Measurements from ENCODE around the gene CCNF. TPM values are rescaled to one million over a fixed set of nuclear protein-coding genes. Genes with fewer than 3 reads are reported as not detected.
"Not testable (repeated sequence)": the region's sequence is repeated elsewhere in the genome, so short reads cannot be mapped to it uniquely, and the experiment has no call there.

CCNF gene
- total and polyA plus RNA-seq, 2 experiments from 2014 or later: 9.2 to 44.0 TPM

DNA sequence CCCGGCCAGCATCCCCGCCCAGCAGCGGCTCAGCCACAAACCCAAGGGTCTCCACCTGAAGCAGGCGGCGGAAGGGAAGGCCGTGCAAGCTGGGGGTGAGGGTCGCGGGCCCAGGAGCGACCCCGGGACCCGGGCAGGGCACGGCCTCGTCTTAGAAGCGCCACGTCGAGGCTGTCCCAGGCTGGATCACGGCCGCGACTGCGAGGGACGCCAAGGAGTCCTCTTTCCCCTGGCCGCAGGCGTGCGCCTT is 538 bp upstream of the CCNF start:
- peak overlapping the region; percentile 14 for H3K27ac ChIP-seq
- TF ChIP-seq, protein P1, sequence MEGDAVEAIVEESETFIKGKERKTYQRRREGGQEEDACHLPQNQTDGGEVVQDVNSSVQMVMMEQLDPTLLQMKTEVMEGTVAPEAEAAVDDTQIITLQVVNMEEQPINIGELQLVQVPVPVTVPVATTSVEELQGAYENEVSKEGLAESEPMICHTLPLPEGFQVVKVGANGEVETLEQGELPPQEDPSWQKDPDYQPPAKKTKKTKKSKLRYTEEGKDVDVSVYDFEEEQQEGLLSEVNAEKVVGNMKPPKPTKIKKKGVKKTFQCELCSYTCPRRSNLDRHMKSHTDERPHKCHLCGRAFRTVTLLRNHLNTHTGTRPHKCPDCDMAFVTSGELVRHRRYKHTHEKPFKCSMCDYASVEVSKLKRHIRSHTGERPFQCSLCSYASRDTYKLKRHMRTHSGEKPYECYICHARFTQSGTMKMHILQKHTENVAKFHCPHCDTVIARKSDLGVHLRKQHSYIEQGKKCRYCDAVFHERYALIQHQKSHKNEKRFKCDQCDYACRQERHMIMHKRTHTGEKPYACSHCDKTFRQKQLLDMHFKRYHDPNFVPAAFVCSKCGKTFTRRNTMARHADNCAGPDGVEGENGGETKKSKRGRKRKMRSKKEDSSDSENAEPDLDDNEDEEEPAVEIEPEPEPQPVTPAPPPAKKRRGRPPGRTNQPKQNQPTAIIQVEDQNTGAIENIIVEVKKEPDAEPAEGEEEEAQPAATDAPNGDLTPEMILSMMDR (IDR thresholded peaks at IDR 0.05; ENCODE audit: low read depth, low read length): no peak

DNA sequence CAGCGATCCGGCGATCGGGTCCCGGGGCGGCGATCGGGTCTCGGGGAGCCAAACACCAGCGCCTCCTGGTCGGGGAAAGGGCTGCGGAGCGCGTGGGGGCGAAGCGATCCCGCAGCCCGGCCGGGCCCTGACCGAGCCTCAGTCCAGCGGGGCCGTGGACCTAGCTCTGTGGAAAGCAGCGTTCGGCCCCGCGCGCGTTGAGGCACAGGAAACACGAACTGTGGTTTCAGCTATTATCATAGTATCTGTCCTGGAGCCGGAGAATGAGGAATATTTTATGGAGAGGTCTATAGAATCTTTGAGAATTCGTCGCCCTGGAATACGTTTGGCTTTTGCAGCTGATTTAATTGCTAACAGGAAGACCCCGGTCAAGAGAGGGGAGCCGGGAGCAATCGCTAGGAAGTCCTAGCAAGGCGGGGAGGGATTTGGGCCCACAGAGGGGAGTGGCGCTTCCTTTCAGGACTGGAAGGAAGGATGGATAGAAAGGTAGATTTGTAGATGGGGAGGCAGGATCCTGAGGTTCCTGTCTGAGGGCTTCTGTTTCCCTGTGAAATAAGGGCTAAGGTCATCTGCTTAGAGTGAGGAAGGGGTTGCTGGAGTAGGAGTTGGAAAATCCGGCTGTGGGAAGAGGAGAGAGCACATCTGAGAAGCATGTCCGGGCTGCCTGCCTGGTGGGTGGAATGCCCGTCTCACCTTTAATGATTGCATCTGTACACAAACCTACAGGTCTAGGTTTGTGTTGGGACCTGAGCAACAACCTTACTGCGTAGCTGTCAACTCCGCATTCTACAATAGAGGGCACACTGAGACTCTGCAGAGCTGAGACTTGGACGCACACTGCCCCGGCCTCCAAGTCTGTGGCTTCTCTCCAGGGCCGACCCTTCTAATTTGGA is 770 bp downstream of the CCNF start:
- Histone ChIP-seq H3K27ac (no peak overlapping the region), H3K9me3 (ENCODE audit: low read depth) (no peaks in the 10 kb centered on the region), H3K36me3 (peaks cover 8% of the 10 kb centered on the region), H3K4me1 (ENCODE audit: low read depth) (peaks cover 5% of the 10 kb centered on the region), H3K27me3 (no peaks in the 10 kb centered on the region), H3K4me3 (peak overlapping the region; percentile 56)
- DNase-seq (ENCODE audit: low read depth in 1 of 2, low spot score in 1 of 2): peak; percentile 28 to 36
- TF ChIP-seq, protein P1 (IDR thresholded peaks at IDR 0.05; ENCODE audit: low read depth, low read length): peak; percentile 21

More for the DNA sequence above, 538 bp upstream of the CCNF start:
- no peak for DNase-seq (ENCODE audit: low read depth in 1 of 2, low spot score in 1 of 2)
- peaks cover 5% of the 10 kb centered on the region for H3K36me3 ChIP-seq
- peak overlapping the region; percentile 35 for H3K4me3 ChIP-seq
- H3K27me3 ChIP-seq: no peaks in the 10 kb centered on the region
- H3K4me1 ChIP-seq (ENCODE audit: low read depth): peaks cover 5% of the 10 kb centered on the region
- no peaks in the 10 kb centered on the region for H3K9me3 ChIP-seq (ENCODE audit: low read depth)

DNA sequence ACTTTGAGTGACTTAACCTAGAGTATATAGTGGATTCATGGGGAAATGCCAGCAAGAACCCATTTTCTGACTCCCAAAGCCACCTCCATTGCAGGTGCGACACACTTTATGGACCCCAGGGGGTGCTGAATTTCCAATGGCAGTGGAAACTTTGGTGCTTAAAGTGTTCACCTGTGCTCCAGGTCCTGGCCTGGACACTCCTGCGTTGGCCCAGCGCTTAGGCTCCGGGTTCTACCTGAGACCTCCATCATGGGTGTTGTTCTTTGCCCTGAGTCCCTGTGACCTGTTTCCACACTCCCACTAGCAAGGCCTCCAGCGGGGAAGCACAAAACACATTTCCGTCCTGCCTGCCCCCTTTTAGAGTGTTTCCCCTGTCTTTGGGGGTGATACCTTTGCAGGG is 3.0 kb downstream of the CCNF start:
- H3K4me3 ChIP-seq: no peak overlapping the region
- TF ChIP-seq, protein P1 (IDR thresholded peaks at IDR 0.05; ENCODE audit: low read depth, low read length): no peak

DNA sequence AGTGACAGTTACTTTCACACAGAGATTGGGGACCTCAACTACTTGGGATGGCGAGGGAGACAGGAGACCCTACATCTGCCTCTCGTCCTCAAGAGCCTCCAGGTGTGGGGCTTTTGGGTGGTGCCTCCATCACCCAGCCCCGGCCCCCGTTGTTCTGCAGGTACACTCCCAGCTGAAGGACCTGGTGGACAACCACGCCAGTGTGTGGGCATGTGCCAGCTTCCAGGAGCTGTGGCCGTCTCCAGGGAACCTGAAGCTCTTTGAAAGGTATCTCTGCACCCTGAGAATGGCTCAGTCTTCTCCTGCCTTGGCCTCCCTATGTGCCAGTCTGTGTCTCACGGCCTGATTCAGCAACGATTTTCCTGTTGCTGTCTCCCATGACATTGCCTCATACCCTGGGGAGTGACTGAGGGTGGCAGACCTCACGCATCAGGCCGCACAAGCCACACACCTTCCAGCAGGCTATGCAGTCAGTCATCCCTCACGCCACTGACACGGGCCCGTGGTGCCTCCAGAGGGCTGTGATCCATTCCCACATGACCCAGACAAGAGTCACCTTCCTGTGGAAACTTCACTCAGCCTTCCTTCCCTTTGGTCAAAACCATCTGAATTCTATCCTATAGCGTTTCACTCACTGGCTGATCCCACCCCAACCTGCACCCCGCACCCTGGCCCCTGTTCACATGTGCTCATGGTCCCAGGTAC is 3.7 kb downstream of the CCNF start:
- Histone ChIP-seq H3K27ac (no peak overlapping the region), H3K36me3 (peaks cover 21% of the 10 kb centered on the region), H3K9me3 (ENCODE audit: low read depth) (no peaks in the 10 kb centered on the region), H3K4me1 (ENCODE audit: low read depth) (peaks cover 5% of the 10 kb centered on the region), H3K4me3 (no peak overlapping the region), H3K27me3 (no peaks in the 10 kb centered on the region)
- TF ChIP-seq, protein P1 (IDR thresholded peaks at IDR 0.05; ENCODE audit: low read depth, low read length): no peak
- DNase-seq (ENCODE audit: low read depth in 1 of 2, low spot score in 1 of 2): no peak

More for the DNA sequence above, 3.0 kb downstream of the CCNF start:
- peaks cover 18% of the 10 kb centered on the region for H3K36me3 ChIP-seq
- no peak overlapping the region for H3K27ac ChIP-seq
- DNase-seq (ENCODE audit: low read depth in 1 of 2, low spot score in 1 of 2): no peak
- H3K27me3 ChIP-seq: no peaks in the 10 kb centered on the region
- peaks cover 5% of the 10 kb centered on the region for H3K4me1 ChIP-seq (ENCODE audit: low read depth)
- H3K9me3 ChIP-seq (ENCODE audit: low read depth): no peaks in the 10 kb centered on the region

DNA sequence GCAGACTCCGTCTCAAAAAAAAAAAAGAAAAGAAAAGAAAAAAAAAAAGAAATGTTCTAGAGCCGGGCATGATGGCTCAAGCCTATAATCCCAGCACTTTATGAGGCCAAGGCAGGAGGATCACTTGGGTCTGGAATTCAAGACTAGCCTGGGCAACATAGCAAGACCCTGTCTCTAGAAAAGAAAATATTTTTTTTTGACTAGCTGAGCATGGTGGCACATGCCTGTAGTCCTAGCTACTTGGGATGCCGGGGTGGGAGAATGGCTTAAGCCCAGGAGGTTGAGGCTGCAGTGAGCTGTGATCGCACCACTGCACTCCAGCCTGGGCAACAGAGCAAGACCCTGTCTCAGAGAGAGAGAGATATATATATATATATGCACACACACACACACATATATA is 6.0 kb downstream of the CCNF start:
- not testable (repeated sequence) for H3K9me3 ChIP-seq (ENCODE audit: low read depth); H3K27ac ChIP-seq; H3K4me3 ChIP-seq; H3K4me1 ChIP-seq (ENCODE audit: low read depth); DNase-seq (ENCODE audit: low read depth in 1 of 2, low spot score in 1 of 2); H3K27me3 ChIP-seq
- H3K36me3 ChIP-seq: peaks cover 24% of the 10 kb centered on the region

DNA sequence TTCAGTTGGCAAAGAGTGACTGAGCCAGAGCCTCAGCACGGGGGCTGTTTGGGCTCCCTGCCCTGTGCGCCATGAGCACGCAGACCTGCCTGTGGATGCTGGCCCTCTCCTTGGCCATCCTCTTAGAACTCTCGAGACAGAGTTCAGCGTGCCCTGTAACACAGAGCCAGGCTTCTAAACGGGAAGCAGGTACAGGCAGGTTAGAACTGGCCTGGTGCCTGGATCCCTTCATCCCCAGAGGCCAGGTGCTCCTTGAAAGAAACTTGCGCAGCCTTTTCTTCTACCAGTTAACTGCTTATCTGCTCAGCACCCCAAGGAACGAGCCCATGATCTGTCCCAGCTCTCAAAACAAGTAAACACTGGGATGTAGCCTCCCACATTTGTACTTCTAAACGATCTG is 6.9 kb downstream of the CCNF start:
- no peak for DNase-seq (ENCODE audit: low read depth in 1 of 2, low spot score in 1 of 2)
- Histone ChIP-seq H3K4me3 (no peak overlapping the region), H3K27ac (no peak overlapping the region), H3K4me1 (ENCODE audit: low read depth) (no peaks in the 10 kb centered on the region), H3K27me3 (no peaks in the 10 kb centered on the region), H3K36me3 (peaks cover 24% of the 10 kb centered on the region), H3K9me3 (ENCODE audit: low read depth) (no peaks in the 10 kb centered on the region)
- TF ChIP-seq, protein P1 (IDR thresholded peaks at IDR 0.05; ENCODE audit: low read depth, low read length): no peak

Data from cardiac muscle cell (in vitro differentiated cells and primary cell).